ENCODE data around the gene MAP2. TPM values are rescaled to one million over a fixed set of nuclear protein-coding genes. Genes with fewer than 3 reads are reported as not detected.

The MAP2 gene
- total RNA-seq, 1 donor from 2014 or later, result 57.6 TPM

- no peaks in the 10 kb centered on the region for H3K9me3 ChIP-seq
- TF ChIP-seq CTCF (IDR thresholded peaks at IDR 0.05), result no peak
- DNase-seq (ENCODE audit: low spot score in 2 of 2), result no peak
- H3K36me3 ChIP-seq, result no peaks in the 10 kb centered on the region
- H3K27me3 ChIP-seq, result no peaks in the 10 kb centered on the region
- H3K27ac ChIP-seq, result peak overlapping the region in 1 of 2 donors; percentile 5
- peaks cover 0 to 5% of the 10 kb centered on the region in 2 donors for H3K4me1 ChIP-seq
- intact Hi-C loops (cut with DNase I), result no loop called here
- H3K4me3 ChIP-seq, result peak overlapping the region in 1 of 2 donors; percentile 5
These were observed 81.6 kb downstream of the MAP2 start for GRCh38 chr2:209505410-209505809.

DNA sequence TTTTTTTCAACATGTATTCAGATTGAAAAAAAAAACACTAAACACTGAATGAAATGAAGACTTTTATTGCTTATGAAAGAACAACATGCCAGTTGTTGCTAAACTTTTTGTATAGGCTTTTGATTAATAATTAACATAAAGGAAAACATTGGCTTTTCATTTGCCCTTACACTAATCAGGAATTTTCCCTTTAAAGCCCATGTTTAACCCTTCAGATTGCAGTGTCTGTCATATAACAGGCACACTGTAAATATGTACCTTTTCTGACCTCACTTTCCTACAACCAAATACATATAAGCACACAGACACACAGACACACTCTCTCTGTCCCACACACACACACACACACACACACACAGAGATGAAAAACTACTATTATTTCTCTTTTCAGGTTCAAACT is 84.4 kb downstream of the MAP2 start:
- Histone ChIP-seq H3K27me3 (no peaks in the 10 kb centered on the region), H3K4me1 (peaks cover 0 to 5% of the 10 kb centered on the region in 2 donors), H3K27ac (no peak overlapping the region), H3K36me3 (no peaks in the 10 kb centered on the region), H3K4me3 (no peak overlapping the region), H3K9me3 (no peaks in the 10 kb centered on the region)
- intact Hi-C loops (cut with DNase I), result no loop called here
- no peak for DNase-seq (ENCODE audit: low spot score in 2 of 2)
- TF ChIP-seq CTCF (IDR thresholded peaks at IDR 0.05), result no peak

DNA sequence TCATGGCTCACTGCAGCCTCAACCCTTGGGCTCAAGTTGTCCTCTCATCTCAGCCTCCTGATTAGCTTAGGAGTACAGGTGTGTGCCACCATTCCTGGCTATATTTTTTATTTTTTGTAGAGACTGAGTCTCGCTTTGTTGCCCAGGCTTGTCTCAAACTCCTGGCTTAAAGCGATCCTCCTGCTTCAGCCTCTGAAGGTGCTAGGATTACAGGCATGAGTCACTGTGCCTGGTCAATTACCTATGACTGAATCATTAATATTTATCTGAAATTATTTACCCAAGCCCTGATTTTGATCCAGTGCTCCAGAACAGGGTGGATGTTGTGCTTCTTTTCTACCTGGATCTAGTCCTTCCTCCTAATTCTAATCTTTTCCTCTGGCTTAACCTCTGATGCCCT is 87.8 kb downstream of the MAP2 start:
- Histone ChIP-seq H3K4me1 (no peaks in the 10 kb centered on the region), H3K4me3 (no peak overlapping the region), H3K27me3 (no peaks in the 10 kb centered on the region), H3K9me3 (no peaks in the 10 kb centered on the region), H3K36me3 (no peaks in the 10 kb centered on the region), H3K27ac (no peak overlapping the region)
- no peak for DNase-seq (ENCODE audit: low spot score in 2 of 2)
- no peak for TF ChIP-seq CTCF (IDR thresholded peaks at IDR 0.05)
- intact Hi-C loops (cut with DNase I), result no loop called here

- H3K4me3 ChIP-seq, result no peak overlapping the region
- no peak for TF ChIP-seq CTCF (IDR thresholded peaks at IDR 0.05)
- no peaks in the 10 kb centered on the region for H3K9me3 ChIP-seq
- H3K27ac ChIP-seq, result no peak overlapping the region
- H3K27me3 ChIP-seq, result no peaks in the 10 kb centered on the region
- peaks cover 0 to 1% of the 10 kb centered on the region in 2 donors for H3K4me1 ChIP-seq
- intact Hi-C loops (cut with DNase I), result no loop called here
- DNase-seq (ENCODE audit: low spot score in 2 of 2), result no peak
- H3K36me3 ChIP-seq, result no peaks in the 10 kb centered on the region
These were observed 89.1 kb downstream of the MAP2 start for GRCh38 chr2:209512971-209513370.

DNA sequence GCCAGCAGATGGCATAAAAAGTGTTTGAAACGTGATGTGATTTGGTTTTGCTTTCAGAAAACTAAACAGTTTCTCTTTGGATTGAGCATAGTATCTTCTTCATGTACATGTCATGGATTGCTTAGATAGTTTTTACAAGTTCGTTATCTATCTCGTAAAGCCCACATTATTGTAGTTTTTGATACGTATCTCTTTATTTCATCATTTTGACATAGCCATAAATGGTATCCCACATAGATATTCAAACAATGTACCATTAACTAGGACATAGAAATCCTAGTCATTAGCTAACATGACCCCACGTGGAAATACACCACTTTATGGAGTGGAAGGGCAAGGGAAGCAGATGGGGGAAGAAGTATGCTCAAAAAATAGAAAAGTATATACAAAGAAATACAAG is 93.6 kb downstream of the MAP2 start:
- Histone ChIP-seq H3K4me1 (peaks cover 0 to 7% of the 10 kb centered on the region in 2 donors), H3K36me3 (no peaks in the 10 kb centered on the region), H3K4me3 (no peak overlapping the region), H3K27ac (no peak overlapping the region), H3K9me3 (no peaks in the 10 kb centered on the region), H3K27me3 (no peaks in the 10 kb centered on the region)
- TF ChIP-seq CTCF (IDR thresholded peaks at IDR 0.05), result no peak
- intact Hi-C loops (cut with DNase I), result no loop called here
- DNase-seq (ENCODE audit: low spot score in 2 of 2), result no peak

GRCh38 chr2:209519271-209519670 is 95.4 kb downstream of the MAP2 start:
- peaks cover 0 to 11% of the 10 kb centered on the region in 2 donors for H3K4me1 ChIP-seq
- H3K27ac ChIP-seq, result no peak overlapping the region
- no peak for DNase-seq (ENCODE audit: low spot score in 2 of 2)
- intact Hi-C loops (cut with DNase I), result no loop called here
- H3K4me3 ChIP-seq, result no peak overlapping the region
- no peaks in the 10 kb centered on the region for H3K27me3 ChIP-seq
- no peak for TF ChIP-seq CTCF (IDR thresholded peaks at IDR 0.05)
- no peaks in the 10 kb centered on the region for H3K9me3 ChIP-seq
- H3K36me3 ChIP-seq, result no peaks in the 10 kb centered on the region

Data from ascending aorta (tissue), 2 donors.